ENCODE measurements around the gene KLHL3. TPM values are rescaled to one million over a fixed set of nuclear protein-coding genes. Genes with fewer than 3 reads are reported as not detected.

KLHL3 gene
- total RNA-seq, 1 experiment from 2014 or later: 13.6 TPM

DNA sequence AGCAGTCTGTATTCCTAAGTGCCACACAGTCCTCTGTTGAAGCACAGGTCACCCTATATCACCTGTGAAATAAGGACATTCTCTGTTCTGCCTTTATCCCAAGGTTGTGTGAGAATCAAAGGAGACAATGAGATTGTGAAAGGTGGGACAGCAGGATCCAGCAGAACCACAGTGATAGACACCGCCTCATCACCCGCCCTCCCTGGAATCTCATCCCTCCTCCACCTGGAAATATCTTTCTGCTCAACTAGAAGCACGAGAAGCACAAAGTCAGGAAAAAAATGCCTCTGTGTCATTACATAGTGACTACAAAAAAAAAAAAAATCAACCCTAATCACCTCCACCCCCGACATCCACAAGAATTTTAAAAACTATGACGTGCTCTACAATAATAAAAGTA is 32.3 kb downstream of the KLHL3 start:
- Histone ChIP-seq H3K4me2 (no peak overlapping the region), H3K27me3 (ENCODE audit: insufficient read depth, low read depth) (no peaks in the 10 kb centered on the region), H3K9me2 (ENCODE audit: insufficient read depth) (no peaks in the 10 kb centered on the region), H3K27ac (no peak overlapping the region), H3K4me1 (replicated peaks; ENCODE audit: insufficient read depth) (peaks cover 7% of the 10 kb centered on the region), H3K79me2 (ENCODE audit: low read depth) (no peaks in the 10 kb centered on the region), H3K9me3 (ENCODE audit: insufficient read depth, low read depth) (no peaks in the 10 kb centered on the region), H2AFZ (no peak overlapping the region), H4K20me1 (ENCODE audit: insufficient read depth) (no peaks in the 10 kb centered on the region), H3F3A (ENCODE audit: insufficient read depth, low read depth) (no peaks in the 10 kb centered on the region), H3K4me3 (no peak overlapping the region), H3K36me3 (ENCODE audit: low read depth) (no peaks in the 10 kb centered on the region)
- ChIA-PET CTCF (no interaction called here), POLR2A (ENCODE audit: unreplicated experiment) (no interaction called here)
- intact Hi-C loops (cut with micrococcal nuclease; ENCODE audit: unreplicated experiment): no loop called here
- TF ChIP-seq, protein P1, sequence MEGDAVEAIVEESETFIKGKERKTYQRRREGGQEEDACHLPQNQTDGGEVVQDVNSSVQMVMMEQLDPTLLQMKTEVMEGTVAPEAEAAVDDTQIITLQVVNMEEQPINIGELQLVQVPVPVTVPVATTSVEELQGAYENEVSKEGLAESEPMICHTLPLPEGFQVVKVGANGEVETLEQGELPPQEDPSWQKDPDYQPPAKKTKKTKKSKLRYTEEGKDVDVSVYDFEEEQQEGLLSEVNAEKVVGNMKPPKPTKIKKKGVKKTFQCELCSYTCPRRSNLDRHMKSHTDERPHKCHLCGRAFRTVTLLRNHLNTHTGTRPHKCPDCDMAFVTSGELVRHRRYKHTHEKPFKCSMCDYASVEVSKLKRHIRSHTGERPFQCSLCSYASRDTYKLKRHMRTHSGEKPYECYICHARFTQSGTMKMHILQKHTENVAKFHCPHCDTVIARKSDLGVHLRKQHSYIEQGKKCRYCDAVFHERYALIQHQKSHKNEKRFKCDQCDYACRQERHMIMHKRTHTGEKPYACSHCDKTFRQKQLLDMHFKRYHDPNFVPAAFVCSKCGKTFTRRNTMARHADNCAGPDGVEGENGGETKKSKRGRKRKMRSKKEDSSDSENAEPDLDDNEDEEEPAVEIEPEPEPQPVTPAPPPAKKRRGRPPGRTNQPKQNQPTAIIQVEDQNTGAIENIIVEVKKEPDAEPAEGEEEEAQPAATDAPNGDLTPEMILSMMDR (conservative IDR thresholded peaks at IDR 0.05): no peak
- no peak for TF ChIP-seq EZH2 (IDR thresholded peaks at IDR 0.05; ENCODE audit: low read depth)
- no TSS peak for BruUV-seq (replicated peaks)
- no peak for DNase-seq

DNA sequence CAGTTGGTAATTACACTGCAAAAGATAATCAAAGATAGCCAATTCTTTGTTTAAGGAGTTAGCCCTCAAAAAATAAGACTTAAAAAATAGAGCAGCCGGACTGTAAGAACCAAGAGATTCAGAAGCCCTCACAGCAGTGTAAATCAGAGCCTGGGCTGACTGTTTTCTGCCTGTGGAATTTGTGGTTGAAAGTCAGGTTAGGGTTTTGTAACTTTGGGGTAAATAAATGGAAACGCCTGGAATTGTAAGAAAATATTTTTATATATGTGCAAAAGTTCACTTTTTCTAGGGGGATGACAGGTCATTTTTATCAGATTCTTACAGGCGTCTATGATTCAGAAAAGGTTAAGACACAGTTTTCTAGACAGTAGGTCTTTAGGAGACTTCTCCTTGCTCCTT is 35.6 kb downstream of the KLHL3 start:
- no peaks in the 10 kb centered on the region for H3K9me2 ChIP-seq (ENCODE audit: insufficient read depth)
- no peaks in the 10 kb centered on the region for H3K79me2 ChIP-seq (ENCODE audit: low read depth)
- intact Hi-C loops (cut with micrococcal nuclease; ENCODE audit: unreplicated experiment): no loop called here
- no peak for DNase-seq
- no peak overlapping the region for H3K4me3 ChIP-seq
- BruUV-seq (replicated peaks): no TSS peak
- H3F3A ChIP-seq (ENCODE audit: insufficient read depth, low read depth): no peaks in the 10 kb centered on the region
- no peaks in the 10 kb centered on the region for H3K27me3 ChIP-seq (ENCODE audit: insufficient read depth, low read depth)
- no peaks in the 10 kb centered on the region for H3K36me3 ChIP-seq (ENCODE audit: low read depth)
- no peaks in the 10 kb centered on the region for H3K9me3 ChIP-seq (ENCODE audit: insufficient read depth, low read depth)
- ChIA-PET CTCF (no interaction called here), POLR2A (ENCODE audit: unreplicated experiment) (no interaction called here)
- H3K4me1 ChIP-seq (replicated peaks; ENCODE audit: insufficient read depth): peaks cover 7% of the 10 kb centered on the region
- H4K20me1 ChIP-seq (ENCODE audit: insufficient read depth): no peaks in the 10 kb centered on the region
- no peak overlapping the region for H3K4me2 ChIP-seq
- H3K27ac ChIP-seq: no peak overlapping the region
- no peak overlapping the region for H2AFZ ChIP-seq
- TF ChIP-seq, protein P1 (conservative IDR thresholded peaks at IDR 0.05): no peak
- TF ChIP-seq EZH2 (IDR thresholded peaks at IDR 0.05; ENCODE audit: low read depth): no peak

DNA sequence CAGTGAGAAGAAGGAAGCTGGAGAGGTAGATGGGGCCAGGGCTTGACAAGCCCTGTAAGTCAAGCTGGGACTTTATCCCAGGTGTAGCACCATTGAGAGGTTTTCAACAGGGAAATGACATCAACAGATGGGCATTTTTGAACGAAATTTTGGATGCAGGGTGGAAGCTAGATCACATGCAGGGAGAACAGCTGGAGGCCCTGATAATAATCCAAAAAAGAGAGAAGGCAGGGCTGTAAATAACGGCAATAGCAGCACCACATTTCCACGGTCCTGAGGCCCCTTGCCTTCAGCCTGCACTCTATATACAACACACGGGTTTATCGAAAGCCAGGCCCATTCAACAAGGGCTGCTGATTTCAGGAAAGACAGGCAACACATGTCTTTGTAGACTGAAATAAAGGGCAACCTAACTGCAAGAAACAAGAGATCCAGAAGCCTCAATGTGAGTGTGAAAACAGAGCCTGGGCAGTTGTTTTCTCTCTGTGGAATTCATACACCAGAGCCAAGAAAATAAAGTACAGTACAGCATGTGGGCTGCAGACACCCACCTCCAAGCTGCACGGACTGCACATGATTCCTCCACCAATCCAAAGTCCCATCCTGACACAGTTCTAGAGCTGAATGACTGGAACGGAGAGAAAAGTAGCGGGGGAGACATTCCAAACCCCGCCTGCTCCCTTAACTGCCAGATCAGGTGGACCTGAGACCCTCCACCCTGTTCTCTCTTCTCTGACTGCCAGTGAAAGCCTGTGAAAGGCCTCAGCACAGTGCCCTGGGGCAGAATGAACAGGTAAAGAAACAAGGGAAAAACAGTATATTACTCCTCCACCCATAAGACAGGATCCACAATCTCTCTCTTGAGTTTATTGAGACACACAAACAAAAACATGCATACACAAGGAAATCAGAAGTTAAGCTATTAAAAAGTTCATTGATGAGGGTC is 36.3 kb downstream of the KLHL3 start:
- DNase-seq: no peak
- POLR2A ChIA-PET (ENCODE audit: unreplicated experiment): no interaction called here
- CTCF ChIA-PET: interaction anchor here (0.6 kb wide), 1 partner anchor 539 kb away, joined by 7 read pairs; no protein-coding TSS in a partner anchor
- Histone ChIP-seq H3K9me3 (ENCODE audit: insufficient read depth, low read depth) (no peaks in the 10 kb centered on the region), H3K4me2 (no peak overlapping the region), H3F3A (ENCODE audit: insufficient read depth, low read depth) (no peaks in the 10 kb centered on the region), H3K9me2 (ENCODE audit: insufficient read depth) (no peaks in the 10 kb centered on the region), H3K79me2 (ENCODE audit: low read depth) (no peaks in the 10 kb centered on the region), H3K4me1 (replicated peaks; ENCODE audit: insufficient read depth) (peaks cover 7% of the 10 kb centered on the region), H2AFZ (no peak overlapping the region), H3K4me3 (no peak overlapping the region), H3K36me3 (ENCODE audit: low read depth) (no peaks in the 10 kb centered on the region), H4K20me1 (ENCODE audit: insufficient read depth) (no peaks in the 10 kb centered on the region), H3K27ac (no peak overlapping the region), H3K27me3 (ENCODE audit: insufficient read depth, low read depth) (no peaks in the 10 kb centered on the region)
- no peak for TF ChIP-seq EZH2 (IDR thresholded peaks at IDR 0.05; ENCODE audit: low read depth)
- TF ChIP-seq, protein P1 (conservative IDR thresholded peaks at IDR 0.05): no peak
- intact Hi-C loops (cut with micrococcal nuclease; ENCODE audit: unreplicated experiment): no loop called here
- BruUV-seq (replicated peaks): no TSS peak

All from PC-9 (cell line).